Stimulated activated effector memory CD8-positive, alpha-beta T cell treated with anti-CD3 and anti-CD28 coated beads, Interleukin-12 subunit alpha, Interleukin-12 subunit beta, amount 100 ng/mL, for 72 hours (primary cell): ENCODE results near the gene CLEC11A.
"Not testable (repeated sequence)": the region's sequence is repeated elsewhere in the genome, so short reads cannot be mapped to it uniquely, and the experiment has no call there.

Experiments used
- ATAC-seq: fragments of 150-1000 bp; cut with Tn5 transposase; 2 replicates; pipeline ENCODE4 v1.10.0; 2021
- DNase-seq, 2 donors: peaks; one replicate each; pipeline ENCODE4 v3.0.0; 2021 to 2022; ENCODE audit warnings: low spot score in 2 of 2
- H3K27ac Mint-ChIP-seq: one replicate; pipeline ENCODE4 v1.8.0; 2022; ENCODE audit warnings: mild to moderate bottlenecking, mixed read lengths
- H3K36me3 Mint-ChIP-seq: one replicate; pipeline ENCODE4 v1.8.0; 2022; ENCODE audit warnings: mild to moderate bottlenecking, mixed read lengths
- H3K4me1 Mint-ChIP-seq: one replicate; pipeline ENCODE4 v1.8.0; 2022; ENCODE audit warnings: mixed read lengths
- H3K4me3 Mint-ChIP-seq: one replicate; pipeline ENCODE4 v1.8.0; 2022; ENCODE audit warnings: mild to moderate bottlenecking, mixed read lengths
- H3K9me3 Mint-ChIP-seq: one replicate; pipeline ENCODE4 v1.8.0; 2022; ENCODE audit warnings: mixed read lengths

The CLEC11A gene

DNA sequence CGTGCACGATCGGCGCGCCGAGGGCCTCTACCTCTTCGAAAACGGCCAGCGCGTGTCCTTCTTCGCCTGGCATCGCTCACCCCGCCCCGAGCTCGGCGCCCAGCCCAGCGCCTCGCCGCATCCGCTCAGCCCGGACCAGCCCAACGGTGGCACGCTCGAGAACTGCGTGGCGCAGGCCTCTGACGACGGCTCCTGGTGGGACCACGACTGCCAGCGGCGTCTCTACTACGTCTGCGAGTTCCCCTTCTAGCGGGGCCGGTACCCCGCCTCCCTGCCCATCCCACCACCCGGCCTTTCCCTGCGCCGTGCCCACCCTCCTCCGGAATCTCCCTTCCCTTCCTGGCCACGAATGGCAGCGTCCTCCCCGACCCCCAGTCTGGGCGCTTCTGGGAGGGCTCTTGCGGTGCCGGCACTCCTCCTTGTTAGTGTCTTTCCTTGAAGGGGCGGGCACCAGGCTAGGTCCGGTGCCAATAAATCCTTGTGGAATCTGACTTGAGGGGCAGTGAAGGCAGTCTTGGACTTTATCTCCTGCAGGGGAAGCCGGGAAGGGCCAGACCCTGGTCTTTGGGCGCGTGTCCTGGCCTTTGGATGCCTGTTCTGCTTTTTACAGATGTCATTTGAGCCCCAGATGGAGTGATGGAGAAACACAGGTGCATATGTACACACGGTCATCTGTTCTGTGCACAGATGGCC lies 2.2 kb downstream of the CLEC11A start:
- no peak overlapping the region for H3K27ac Mint-ChIP-seq
- no peaks in the 10 kb centered on the region for H3K36me3 Mint-ChIP-seq
- H3K9me3 Mint-ChIP-seq = peaks cover 3% of the 10 kb centered on the region

DNA sequence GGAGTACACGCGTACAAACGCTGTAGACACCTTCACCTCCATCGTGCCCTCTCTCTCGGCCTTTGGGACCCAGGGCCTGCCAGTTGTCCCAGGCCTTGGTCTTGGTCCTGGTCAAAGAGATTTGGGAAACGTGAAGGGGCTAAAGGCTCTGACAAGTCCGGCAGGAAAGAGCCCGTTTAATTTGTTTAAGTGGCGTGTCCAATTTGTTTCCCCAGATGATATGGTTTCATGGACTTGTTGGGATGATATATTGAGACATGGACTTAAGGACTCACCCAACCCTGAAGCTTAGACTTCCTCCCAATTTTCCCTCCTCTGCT lies 2.7 kb downstream of the CLEC11A start:
- ATAC-seq = no peak
- H3K4me1 Mint-ChIP-seq = peaks cover 28% of the 10 kb centered on the region

More for the DNA sequence above, 2.2 kb downstream of the CLEC11A start:
- ATAC-seq = peak; percentile 63
- no peak for DNase-seq
- H3K4me3 Mint-ChIP-seq = peak overlapping the region; percentile 63
- H3K4me1 Mint-ChIP-seq = peaks cover 31% of the 10 kb centered on the region

GRCh38 chr19:50728084-50728737 lies 5.0 kb downstream of the CLEC11A start:
- Mint-ChIP-seq H3K36me3 (no peaks in the 10 kb centered on the region), H3K4me3 (no peak overlapping the region), H3K9me3 (no peaks in the 10 kb centered on the region), H3K27ac (no peak overlapping the region), H3K4me1 (peaks cover 23% of the 10 kb centered on the region)
- ATAC-seq (no peak), DNase-seq (no peak)

More for the DNA sequence above, 2.7 kb downstream of the CLEC11A start:
- Mint-ChIP-seq H3K36me3 (no peaks in the 10 kb centered on the region), H3K9me3 (peaks cover 3% of the 10 kb centered on the region), H3K27ac (no peak overlapping the region), H3K4me3 (peak overlapping the region; percentile 63)
- DNase-seq = no peak

DNA sequence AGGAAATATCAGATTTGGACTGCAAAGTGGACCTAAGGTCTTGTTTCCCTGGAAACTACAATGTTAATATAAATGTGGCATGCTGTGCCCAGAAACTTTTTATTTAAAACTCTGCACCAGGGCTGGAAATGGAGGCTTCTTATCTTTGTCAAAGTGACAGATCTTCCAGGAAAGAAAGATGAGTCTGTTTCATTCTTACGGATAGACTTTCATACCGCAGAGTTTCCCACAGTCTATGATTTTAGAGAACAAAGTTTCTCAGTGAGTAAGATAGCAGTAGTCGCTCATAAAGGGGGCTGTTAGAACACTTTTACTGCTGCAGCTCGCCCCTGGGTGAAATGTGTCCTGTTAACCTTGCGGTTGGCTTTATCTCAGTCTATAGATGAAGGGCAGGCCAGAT lies 6.7 kb downstream of the CLEC11A start:
- DNase-seq = no peak
- Mint-ChIP-seq H3K4me1 (peaks cover 16% of the 10 kb centered on the region), H3K36me3 (no peaks in the 10 kb centered on the region), H3K4me3 (no peak overlapping the region), H3K27ac (no peak overlapping the region), H3K9me3 (no peaks in the 10 kb centered on the region)
- peak; percentile 31 for ATAC-seq

GRCh38 chr19:50735869-50736268 lies 12.7 kb downstream of the CLEC11A start:
- no peak for ATAC-seq
- Mint-ChIP-seq H3K27ac (no peak overlapping the region), H3K4me1 (no peaks in the 10 kb centered on the region), H3K36me3 (no peaks in the 10 kb centered on the region), H3K9me3 (no peaks in the 10 kb centered on the region), H3K4me3 (no peak overlapping the region)
- no peak for DNase-seq

GRCh38 chr19:50736338-50736737 lies 13.2 kb downstream of the CLEC11A start:
- DNase-seq = no peak
- no peak overlapping the region for H3K4me3 Mint-ChIP-seq
- no peak for ATAC-seq
- no peaks in the 10 kb centered on the region for H3K36me3 Mint-ChIP-seq
- no peaks in the 10 kb centered on the region for H3K4me1 Mint-ChIP-seq
- no peak overlapping the region for H3K27ac Mint-ChIP-seq
- H3K9me3 Mint-ChIP-seq = no peaks in the 10 kb centered on the region

- DNase-seq (no peak), ATAC-seq (no peak)
- no peaks in the 10 kb centered on the region for H3K4me1 Mint-ChIP-seq
- H3K27ac Mint-ChIP-seq = no peak overlapping the region
- H3K9me3 Mint-ChIP-seq = no peaks in the 10 kb centered on the region
- H3K4me3 Mint-ChIP-seq = no peak overlapping the region
- H3K36me3 Mint-ChIP-seq = no peaks in the 10 kb centered on the region
Measured at GRCh38 chr19:50739132-50739913, 16.2 kb downstream of the CLEC11A start.

- Mint-ChIP-seq H3K27ac (no peak overlapping the region), H3K4me1 (no peaks in the 10 kb centered on the region), H3K4me3 (no peak overlapping the region), H3K9me3 (no peaks in the 10 kb centered on the region), H3K36me3 (no peaks in the 10 kb centered on the region)
- no peak for ATAC-seq
- DNase-seq = no peak
Measured at GRCh38 chr19:50739914-50740426, 16.8 kb downstream of the CLEC11A start.

- DNase-seq (no peak), ATAC-seq (no peak)
- no peak overlapping the region for H3K27ac Mint-ChIP-seq
- no peaks in the 10 kb centered on the region for H3K9me3 Mint-ChIP-seq
- no peaks in the 10 kb centered on the region for H3K4me1 Mint-ChIP-seq
- no peaks in the 10 kb centered on the region for H3K36me3 Mint-ChIP-seq
- H3K4me3 Mint-ChIP-seq = no peak overlapping the region
Measured at GRCh38 chr19:50741179-50741933, 18.2 kb downstream of the CLEC11A start.

- no peak for ATAC-seq
- DNase-seq = no peak
- Mint-ChIP-seq H3K27ac (no peak overlapping the region), H3K4me1 (no peaks in the 10 kb centered on the region), H3K9me3 (no peaks in the 10 kb centered on the region), H3K4me3 (no peak overlapping the region), H3K36me3 (no peaks in the 10 kb centered on the region)
Measured at GRCh38 chr19:50743537-50743936, 20.4 kb downstream of the CLEC11A start.

DNA sequence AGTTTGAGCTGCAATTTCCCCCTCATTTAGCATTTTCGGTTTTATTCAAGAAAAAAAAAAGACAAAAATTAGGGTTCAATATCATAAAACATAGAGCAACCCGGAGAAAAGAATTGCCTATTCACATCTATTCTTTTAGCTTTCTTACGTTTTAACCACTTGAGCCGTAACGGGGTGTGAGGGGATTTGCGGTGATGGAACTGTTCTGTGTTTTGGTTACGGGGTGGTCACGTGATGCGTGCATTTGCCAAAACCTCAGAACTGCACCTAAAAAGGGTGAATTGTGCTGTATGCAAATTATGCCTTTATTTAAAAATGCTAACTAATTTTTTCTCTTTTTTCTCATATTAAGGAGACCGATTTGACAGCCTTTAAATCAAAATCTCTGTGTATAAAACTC lies 22.1 kb downstream of the CLEC11A start:
- DNase-seq = no peak
- Mint-ChIP-seq H3K9me3 (no peaks in the 10 kb centered on the region), H3K36me3 (no peaks in the 10 kb centered on the region), H3K4me1 (no peaks in the 10 kb centered on the region), H3K27ac (no peak overlapping the region), H3K4me3 (no peak overlapping the region)
- no peak for ATAC-seq

- H3K27ac Mint-ChIP-seq, H3K9me3 Mint-ChIP-seq, DNase-seq, ATAC-seq, H3K4me1 Mint-ChIP-seq, H3K4me3 Mint-ChIP-seq, H3K36me3 Mint-ChIP-seq: not testable (repeated sequence)
Measured at GRCh38 chr19:50747141-50747540, 24.0 kb downstream of the CLEC11A start.

- no peak for DNase-seq
- Mint-ChIP-seq H3K27ac (no peak overlapping the region), H3K9me3 (no peaks in the 10 kb centered on the region), H3K4me3 (no peak overlapping the region), H3K4me1 (no peaks in the 10 kb centered on the region), H3K36me3 (no peaks in the 10 kb centered on the region)
- ATAC-seq = no peak
Measured at GRCh38 chr19:50749490-50749889, 26.3 kb downstream of the CLEC11A start.

DNA sequence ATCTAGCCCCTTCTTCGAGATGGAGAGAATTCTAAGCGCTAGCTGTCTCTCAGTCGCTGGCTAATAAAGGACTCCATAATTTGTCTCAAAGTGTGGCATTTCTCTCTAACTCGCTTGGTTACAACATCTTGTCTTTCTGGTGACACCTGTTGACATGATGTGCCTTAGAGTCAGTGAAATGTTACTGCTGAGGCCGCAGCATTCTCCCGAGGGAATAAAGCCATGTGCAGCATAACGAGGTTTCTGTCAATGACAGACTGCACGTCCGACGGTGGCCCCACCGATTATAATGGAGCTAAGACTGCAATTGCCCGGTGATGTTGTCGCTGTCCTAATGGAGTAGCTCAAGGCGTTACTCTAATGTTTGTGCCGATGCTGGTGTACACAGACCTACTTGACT lies 26.8 kb downstream of the CLEC11A start:
- no peaks in the 10 kb centered on the region for H3K36me3 Mint-ChIP-seq
- no peak for ATAC-seq
- H3K4me1 Mint-ChIP-seq = no peaks in the 10 kb centered on the region
- H3K9me3 Mint-ChIP-seq = no peaks in the 10 kb centered on the region
- DNase-seq = no peak
- H3K27ac Mint-ChIP-seq = no peak overlapping the region
- no peak overlapping the region for H3K4me3 Mint-ChIP-seq

GRCh38 chr19:50753879-50754278 lies 30.7 kb downstream of the CLEC11A start:
- H3K4me3 Mint-ChIP-seq = no peak overlapping the region
- H3K9me3 Mint-ChIP-seq = no peaks in the 10 kb centered on the region
- DNase-seq = no peak
- H3K27ac Mint-ChIP-seq = no peak overlapping the region
- no peaks in the 10 kb centered on the region for H3K36me3 Mint-ChIP-seq
- ATAC-seq = no peak
- no peaks in the 10 kb centered on the region for H3K4me1 Mint-ChIP-seq
